ENCODE data around the gene OLIG1. TPM values are rescaled to one million over a fixed set of nuclear protein-coding genes. Genes with fewer than 3 reads are reported as not detected.

The OLIG1 gene
- total RNA-seq, 1 donor from 2014 or later, result 1.6 TPM

- intact Hi-C loops (cut with DNase I), result no loop called here
- ATAC-seq, result no peak
- Histone ChIP-seq H3K36me3 (no peaks in the 10 kb centered on the region), H3K4me1 (no peaks in the 10 kb centered on the region), H3K27ac (no peak overlapping the region), H3K4me3 (no peak overlapping the region), H3K27me3 (peaks cover 25% of the 10 kb centered on the region), H3K9me3 (no peaks in the 10 kb centered on the region)
- no peak for TF ChIP-seq CTCF (IDR thresholded peaks at IDR 0.05)
- DNase-seq, result no peak
Observed at GRCh38 chr21:33076600-33077329, 6.8 kb downstream of the OLIG1 start.

- Histone ChIP-seq H3K27ac (no peak overlapping the region), H3K27me3 (peaks cover 4% of the 10 kb centered on the region), H3K4me1 (no peaks in the 10 kb centered on the region), H3K9me3 (no peaks in the 10 kb centered on the region), H3K4me3 (no peak overlapping the region), H3K36me3 (no peaks in the 10 kb centered on the region)
- ATAC-seq (peak; percentile 79), DNase-seq (no peak)
- intact Hi-C loops (cut with DNase I), result no loop called here
- no peak for TF ChIP-seq CTCF (IDR thresholded peaks at IDR 0.05)
Observed at GRCh38 chr21:33078907-33079582, 9.1 kb downstream of the OLIG1 start.

GRCh38 chr21:33080376-33080775 lies 10.4 kb downstream of the OLIG1 start:
- H3K9me3 ChIP-seq, result no peaks in the 10 kb centered on the region
- no peak for TF ChIP-seq CTCF (IDR thresholded peaks at IDR 0.05)
- DNase-seq (no peak), ATAC-seq (no peak)
- no peak overlapping the region for H3K4me3 ChIP-seq
- intact Hi-C loops (cut with DNase I), result no loop called here
- H3K27me3 ChIP-seq, result peaks cover 4% of the 10 kb centered on the region
- H3K4me1 ChIP-seq, result no peaks in the 10 kb centered on the region
- no peak overlapping the region for H3K27ac ChIP-seq
- H3K36me3 ChIP-seq, result no peaks in the 10 kb centered on the region

GRCh38 chr21:33080776-33081175 lies 10.8 kb downstream of the OLIG1 start:
- intact Hi-C loops (cut with DNase I), result no loop called here
- H3K4me1 ChIP-seq, result no peaks in the 10 kb centered on the region

GRCh38 chr21:33088384-33088783 lies 18.4 kb downstream of the OLIG1 start:
- ATAC-seq, result no peak
- intact Hi-C loops (cut with DNase I), result no loop called here
- no peaks in the 10 kb centered on the region for H3K36me3 ChIP-seq

More at GRCh38 chr21:33080776-33081175, 10.8 kb downstream of the OLIG1 start:
- Histone ChIP-seq H3K27me3 (peaks cover 4% of the 10 kb centered on the region), H3K27ac (no peak overlapping the region), H3K4me3 (no peak overlapping the region), H3K9me3 (no peaks in the 10 kb centered on the region), H3K36me3 (no peaks in the 10 kb centered on the region)
- DNase-seq (no peak), ATAC-seq (no peak)
- TF ChIP-seq CTCF (IDR thresholded peaks at IDR 0.05), result no peak

More at GRCh38 chr21:33088384-33088783, 18.4 kb downstream of the OLIG1 start:
- Histone ChIP-seq H3K27me3 (no peaks in the 10 kb centered on the region), H3K27ac (no peak overlapping the region), H3K9me3 (no peaks in the 10 kb centered on the region), H3K4me1 (no peaks in the 10 kb centered on the region), H3K4me3 (no peak overlapping the region)
- TF ChIP-seq CTCF (IDR thresholded peaks at IDR 0.05), result no peak
- DNase-seq, result no peak

Data from upper lobe of right lung (tissue), 1 donor.